ENCODE results near the gene OR4K14. TPM values are rescaled to one million over a fixed set of nuclear protein-coding genes. Genes with fewer than 3 reads are reported as not detected.

OR4K14 gene
- total and polyA plus RNA-seq, 2 of the 4 experiments (the other 2 are of a cell fraction), result not detected

DNA sequence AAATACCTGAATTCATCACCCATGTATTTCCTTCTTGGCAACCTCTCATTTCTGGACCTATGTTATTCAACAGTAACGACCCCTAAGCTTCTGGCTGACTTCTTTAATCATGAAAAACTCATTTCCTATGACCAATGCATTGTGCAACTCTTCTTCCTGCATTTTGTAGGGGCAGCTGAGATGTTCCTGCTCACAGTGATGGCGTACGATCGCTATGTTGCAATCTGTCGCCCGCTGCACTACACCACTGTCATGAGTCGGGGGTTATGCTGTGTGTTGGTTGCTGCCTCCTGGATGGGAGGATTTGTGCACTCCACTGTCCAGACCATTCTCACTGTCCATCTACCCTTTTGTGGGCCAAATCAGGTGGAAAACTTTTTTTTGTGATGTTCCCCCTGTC is 16.8 kb downstream of the OR4K14 start:
- Histone ChIP-seq H4K20me1 (ENCODE audit: insufficient read depth, low read length) (no peaks in the 10 kb centered on the region), H2BK15ac (ENCODE audit: low read depth, low read length) (no peak overlapping the region), H3K56ac (ENCODE audit: extremely low read depth, insufficient read depth, low read length) (no peak overlapping the region), H3K9me3 (ENCODE audit: control insufficient read depth, insufficient read depth, low read length) (peaks cover 7% of the 10 kb centered on the region; the same call in 1 of the 2 replicates), H2BK120ac (ENCODE audit: low read depth, low read length) (no peak overlapping the region), H3K79me1 (ENCODE audit: low read depth in 1 of 2, low read length in 2 of 2) (no peaks in the 10 kb centered on the region), H3K4ac (ENCODE audit: low read depth, low read length) (no peak overlapping the region), H4K5ac (ENCODE audit: low read depth, low read length) (no peak overlapping the region), H3K18ac (ENCODE audit: low read depth, low read length) (no peak overlapping the region), H3K27me3 (ENCODE audit: control insufficient read depth, insufficient read depth, low read length) (no peaks in the 10 kb centered on the region), H3K27ac (ENCODE audit: insufficient read depth, low read length) (no peak overlapping the region), H2AK9ac (replicated peaks; ENCODE audit: low read depth, low read length, poor library complexity) (no peak overlapping the region), H3K36me3 (ENCODE audit: control insufficient read depth, insufficient read depth, low read length) (no peaks in the 10 kb centered on the region), H3K9me1 (ENCODE audit: insufficient read depth, low read length) (no peaks in the 10 kb centered on the region), H3K4me2 (ENCODE audit: low read depth, low read length) (no peak overlapping the region), H2BK5ac (ENCODE audit: low read depth, low read length, poor library complexity, severe bottlenecking) (no peak overlapping the region), H4K8ac (ENCODE audit: low read depth in 2 of 2, low read length in 2 of 2) (no peak overlapping the region), H3K4me3 (ENCODE audit: insufficient read depth, low read depth, low read length) (no peak overlapping the region), H2BK20ac (ENCODE audit: low read depth, low read length) (no peak overlapping the region), H2AFZ (replicated peaks; ENCODE audit: low read length, poor library complexity) (no peak overlapping the region), H3K23ac (ENCODE audit: low read depth, low read length) (no peak overlapping the region), H3K4me1 (ENCODE audit: control insufficient read depth, insufficient read depth, low read length) (no peaks in the 10 kb centered on the region), H3K14ac (replicated peaks; ENCODE audit: low read depth, low read length) (no peak overlapping the region), H3K9ac (ENCODE audit: low read depth, low read length) (no peak overlapping the region), H4K91ac (ENCODE audit: insufficient read depth, low read depth, low read length) (no peak overlapping the region), H2AK5ac (ENCODE audit: low read depth, low read length) (no peak overlapping the region)
- POLR2A ChIA-PET (ENCODE audit: unreplicated experiment), result no interaction called here
- intact Hi-C loops (cut with micrococcal nuclease) (no loop called here), dilution Hi-C loops (cut with HindIII; ENCODE audit: low sequenced_read_pairs, unreplicated experiment) (no loop called here), in situ Hi-C loops (cut with MboI; ENCODE audit: low sequenced_read_pairs) (no loop called here)
- TF ChIP-seq FOS (IDR thresholded peaks at IDR 0.05; ENCODE audit: low read depth, low read length), result no peak
- no peak for TF ChIP-seq MXI1 (IDR thresholded peaks at IDR 0.05; ENCODE audit: borderline replicate concordance, low read depth, low read length)
- no peak for TF ChIP-seq MAZ (IDR thresholded peaks at IDR 0.05; ENCODE audit: borderline replicate concordance, low read depth, low read length)
- no peak for TF ChIP-seq BHLHE40 (IDR thresholded peaks at IDR 0.05; ENCODE audit: low read depth, low read length)
- TF ChIP-seq RCOR1 (IDR thresholded peaks at IDR 0.05; ENCODE audit: insufficient replicate concordance, low read length), result no peak
- TF ChIP-seq POLR2A (IDR thresholded peaks at IDR 0.05; ENCODE audit: low read depth, low read length), result no peak
- TF ChIP-seq MAFK (IDR thresholded peaks at IDR 0.05; ENCODE audit: low read depth, low read length), result no peak
- no peak for TF ChIP-seq ELK1 (IDR thresholded peaks at IDR 0.05; ENCODE audit: borderline replicate concordance, low read depth, low read length)
- TF ChIP-seq SMC3 (IDR thresholded peaks at IDR 0.05; ENCODE audit: low read depth, low read length), result no peak
- TF ChIP-seq, protein P1, sequence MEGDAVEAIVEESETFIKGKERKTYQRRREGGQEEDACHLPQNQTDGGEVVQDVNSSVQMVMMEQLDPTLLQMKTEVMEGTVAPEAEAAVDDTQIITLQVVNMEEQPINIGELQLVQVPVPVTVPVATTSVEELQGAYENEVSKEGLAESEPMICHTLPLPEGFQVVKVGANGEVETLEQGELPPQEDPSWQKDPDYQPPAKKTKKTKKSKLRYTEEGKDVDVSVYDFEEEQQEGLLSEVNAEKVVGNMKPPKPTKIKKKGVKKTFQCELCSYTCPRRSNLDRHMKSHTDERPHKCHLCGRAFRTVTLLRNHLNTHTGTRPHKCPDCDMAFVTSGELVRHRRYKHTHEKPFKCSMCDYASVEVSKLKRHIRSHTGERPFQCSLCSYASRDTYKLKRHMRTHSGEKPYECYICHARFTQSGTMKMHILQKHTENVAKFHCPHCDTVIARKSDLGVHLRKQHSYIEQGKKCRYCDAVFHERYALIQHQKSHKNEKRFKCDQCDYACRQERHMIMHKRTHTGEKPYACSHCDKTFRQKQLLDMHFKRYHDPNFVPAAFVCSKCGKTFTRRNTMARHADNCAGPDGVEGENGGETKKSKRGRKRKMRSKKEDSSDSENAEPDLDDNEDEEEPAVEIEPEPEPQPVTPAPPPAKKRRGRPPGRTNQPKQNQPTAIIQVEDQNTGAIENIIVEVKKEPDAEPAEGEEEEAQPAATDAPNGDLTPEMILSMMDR (conservative IDR thresholded peaks at IDR 0.05; ENCODE audit: low read depth, low read length), result no peak
- TF ChIP-seq RFX5 (IDR thresholded peaks at IDR 0.05; ENCODE audit: low read depth, low read length), result no peak
- TF ChIP-seq CEBPB (IDR thresholded peaks at IDR 0.05; ENCODE audit: low read depth, low read length), result no peak
- TF ChIP-seq USF2 (IDR thresholded peaks at IDR 0.05; ENCODE audit: low read depth, low read length), result no peak
- no peak for TF ChIP-seq RAD21 (IDR thresholded peaks at IDR 0.05; ENCODE audit: low read length)
- TF ChIP-seq CHD1 (IDR thresholded peaks at IDR 0.05; ENCODE audit: low read depth, low read length), result no peak
- no peak for TF ChIP-seq NFE2L2 (IDR thresholded peaks at IDR 0.05; ENCODE audit: low read depth, low read length)
- BruUV-seq (replicated peaks), result no TSS peak
- ATAC-seq (ENCODE audit: low read depth) (no peak), DNase-seq (no peak)
- CTCF ChIA-PET, result no interaction called here
- no CpG with 5 or more reads among the region's 7 CpGs for WGBS, 2 experiments (ENCODE audit: extremely low coverage in 2 of 2, insufficient read length in 1 of 2)
